Prostate gland (tissue), 2 donors: ENCODE measurements around the gene FUT7. TPM values are rescaled to one million over a fixed set of nuclear protein-coding genes. Genes with fewer than 3 reads are reported as not detected.

Source experiments
- DNase-seq: peaks from one replicate; pipeline ENCODE4 v3.0.0-alpha.2; 2019; ENCODE audit warnings: low spot score
- H3K27ac ChIP-seq, 2 donors: fragments of 200-600 bp; sonication (generic); 2 replicates each; pipeline ENCODE4 v1.5.1; 2017 to 2019
- H3K27me3 ChIP-seq: fragments of 200-600 bp; sonication (generic); replicated peaks from 2 replicates; pipeline ENCODE4 v1.5.1; 2019; ENCODE audit not compliant: insufficient read depth
- H3K36me3 ChIP-seq, 2 donors: fragments of 200-600 bp; sonication (generic); 1 replicate in 1 of 2; 2 replicates in 1 of 2; pipeline versions ENCODE4 v1.5.1 to v1.8.1; 2017 to 2019
- H3K4me1 ChIP-seq: fragments of 200-600 bp; sonication (generic); replicated peaks from 2 replicates; pipeline ENCODE4 v1.5.1; 2019
- H3K4me3 ChIP-seq, 2 donors: fragments of 200-600 bp; sonication (generic); 2 replicates each; pipeline ENCODE4 v1.5.1; 2017 to 2019
- H3K9me3 ChIP-seq: fragments of 200-600 bp; sonication (generic); 2 replicates; pipeline ENCODE4 v1.5.1; 2017
- CTCF ChIP-seq, 4 experiments: fragments of 200-600 bp in 2 of 4; fragments of 450-650 bp in 2 of 4; sonication (generic) in 2 of 4; IDR thresholded peaks; 1 replicate in 3 of 4; 2 replicates in 1 of 4; pipeline ENCODE4 v1.5.1; 2016 to 2019; ENCODE audit warnings: antibody characterized with exemption in 4 of 4, mild to moderate bottlenecking in 2 of 4, moderate library complexity in 2 of 4
- POLR2A ChIP-seq: fragments of 450-650 bp; IDR thresholded peaks from one replicate; pipeline ENCODE4 v1.6.1; 2016; ENCODE audit warnings: antibody characterized with exemption, mild to moderate bottlenecking
- POLR2AphosphoS5 ChIP-seq: sonication (generic); formaldehyde crosslinking; IDR thresholded peaks from one replicate; pipeline ENCODE4 v1.6.1; 2017; ENCODE audit warnings: antibody characterized with exemption
- WGBS: methylation state at CpG from one replicate; pipeline ENCODE4 v1.1.5; 2018; 5-methylcytosine and 5-hydroxymethylcytosine counted together
- intact Hi-C: fragments of 100-400 bp; cut with DNase I; formaldehyde crosslinking; loops from one replicate; pipeline ENCODE4 v1.14.2; 2022
- total RNA-seq, 2 donors: library from RNA; depleted of rRNA; stranded (reverse); fragments of >200 nt; gene quantifications; one replicate each; pipeline ENCODE4 v1.1.0, GENCODE V29; 2016

FUT7 gene
- total RNA-seq, 2 donors from 2014 or later: 0.57 TPM; not detected in 1

- TF ChIP-seq POLR2A (no peak), POLR2AphosphoS5 (no peak), CTCF (IDR thresholded peaks at IDR 0.05) (no peak)
- no peaks in the 10 kb centered on the region for H3K36me3 ChIP-seq
- no peaks in the 10 kb centered on the region for H3K9me3 ChIP-seq
- no peak overlapping the region for H3K4me3 ChIP-seq
- no peak overlapping the region for H3K27ac ChIP-seq
- WGBS: 92% methylated on average over 38 of the region's 39 CpGs
- no peaks in the 10 kb centered on the region for H3K4me1 ChIP-seq
- no peak for DNase-seq
- intact Hi-C loops: no loop called here
- no peaks in the 10 kb centered on the region for H3K27me3 ChIP-seq
These were observed 19.8 kb downstream of the FUT7 start for GRCh38 chr9:137011907-137012675.

- H3K27me3 ChIP-seq: no peaks in the 10 kb centered on the region
- WGBS: 95% methylated on average over 24 of the region's 24 CpGs
- no peak for DNase-seq
- H3K4me3 ChIP-seq: no peak overlapping the region
- TF ChIP-seq POLR2AphosphoS5 (no peak), POLR2A (no peak), CTCF (IDR thresholded peaks at IDR 0.05) (no peak)
- no peak overlapping the region for H3K27ac ChIP-seq
- no peaks in the 10 kb centered on the region for H3K36me3 ChIP-seq
- intact Hi-C loops: no loop called here
- no peaks in the 10 kb centered on the region for H3K4me1 ChIP-seq
- H3K9me3 ChIP-seq: no peaks in the 10 kb centered on the region
These were observed 20.7 kb downstream of the FUT7 start for GRCh38 chr9:137011156-137011555.

- intact Hi-C loops: no loop called here
These were observed 21.8 kb downstream of the FUT7 start for GRCh38 chr9:137009938-137010732.

GRCh38 chr9:137009217-137009616 is 22.7 kb downstream of the FUT7 start:
- Histone ChIP-seq H3K4me1 (no peaks in the 10 kb centered on the region), H3K4me3 (no peak overlapping the region), H3K9me3 (no peaks in the 10 kb centered on the region), H3K36me3 (no peaks in the 10 kb centered on the region), H3K27me3 (no peaks in the 10 kb centered on the region), H3K27ac (no peak overlapping the region)
- no peak for DNase-seq
- TF ChIP-seq CTCF (IDR thresholded peaks at IDR 0.05) (no peak), POLR2AphosphoS5 (no peak), POLR2A (no peak)
- WGBS: 100% methylated on average over 2 of the region's 18 CpGs
- intact Hi-C loops: no loop called here

More at GRCh38 chr9:137009938-137010732, 21.8 kb downstream of the FUT7 start:
- 95% methylated on average over 49 of the region's 49 CpGs for WGBS
- no peaks in the 10 kb centered on the region for H3K27me3 ChIP-seq
- TF ChIP-seq CTCF (IDR thresholded peaks at IDR 0.05): no peak
- TF ChIP-seq POLR2A: no peak
- no peak for TF ChIP-seq POLR2AphosphoS5
- H3K27ac ChIP-seq: no peak overlapping the region
- no peak for DNase-seq
- H3K9me3 ChIP-seq: no peaks in the 10 kb centered on the region
- H3K36me3 ChIP-seq: no peaks in the 10 kb centered on the region
- no peak overlapping the region for H3K4me3 ChIP-seq
- no peaks in the 10 kb centered on the region for H3K4me1 ChIP-seq
